ENCODE results near the gene TMC1.

Gene TMC1

GRCh38 chr9:72680593-72681282 lies 159.3 kb downstream of the TMC1 start:
- no peak for DNase-seq (ENCODE audit: low spot score)

GRCh38 chr9:72681283-72681630 lies 159.8 kb downstream of the TMC1 start:
- no peak for DNase-seq (ENCODE audit: low spot score)

GRCh38 chr9:72684615-72685014 lies 163.2 kb downstream of the TMC1 start:
- no peak for DNase-seq (ENCODE audit: low spot score)

- no peak for DNase-seq (ENCODE audit: low spot score)
Measured at GRCh38 chr9:72685911-72686310, 164.5 kb downstream of the TMC1 start.

GRCh38 chr9:72687331-72687730 lies 165.9 kb downstream of the TMC1 start:
- DNase-seq (ENCODE audit: low spot score): no peak

- DNase-seq (ENCODE audit: low spot score): no peak
Measured at GRCh38 chr9:72691671-72692070, 170.3 kb downstream of the TMC1 start.

GRCh38 chr9:72695365-72695764 lies 174.0 kb downstream of the TMC1 start:
- no peak for DNase-seq (ENCODE audit: low spot score)

- no peak for DNase-seq (ENCODE audit: low spot score)
Measured at GRCh38 chr9:72696511-72696910, 175.1 kb downstream of the TMC1 start.

GRCh38 chr9:72701510-72701909 lies 180.1 kb downstream of the TMC1 start:
- no peak for DNase-seq (ENCODE audit: low spot score)

- DNase-seq (ENCODE audit: low spot score): no peak
Measured at GRCh38 chr9:72703574-72703973, 182.2 kb downstream of the TMC1 start.

- DNase-seq (ENCODE audit: low spot score): no peak
Measured at GRCh38 chr9:72704688-72705375, 183.4 kb downstream of the TMC1 start.

- no peak for DNase-seq (ENCODE audit: low spot score)
Measured at GRCh38 chr9:72718503-72718902, 197.1 kb downstream of the TMC1 start.

- DNase-seq (ENCODE audit: low spot score): no peak
Measured at GRCh38 chr9:72721067-72721466, 199.7 kb downstream of the TMC1 start.

- DNase-seq (ENCODE audit: low spot score): no peak
Measured at GRCh38 chr9:72726947-72727346, 205.5 kb downstream of the TMC1 start.

- DNase-seq (ENCODE audit: low spot score): no peak
Measured at GRCh38 chr9:72728031-72728770, 206.8 kb downstream of the TMC1 start.

- no peak for DNase-seq (ENCODE audit: low spot score)
Measured at GRCh38 chr9:72733895-72734294, 212.5 kb downstream of the TMC1 start.

- no peak for DNase-seq (ENCODE audit: low spot score)
Measured at GRCh38 chr9:72734631-72735030, 213.2 kb downstream of the TMC1 start.

- DNase-seq (ENCODE audit: low spot score): no peak
Measured at GRCh38 chr9:72743836-72744235, 222.4 kb downstream of the TMC1 start.

GRCh38 chr9:72749276-72749675 lies 227.9 kb downstream of the TMC1 start:
- no peak for DNase-seq (ENCODE audit: low spot score)

- no peak for DNase-seq (ENCODE audit: low spot score)
Measured at GRCh38 chr9:72751541-72751940, 230.1 kb downstream of the TMC1 start.

GRCh38 chr9:72753266-72753893 lies 232.0 kb downstream of the TMC1 start:
- no peak for DNase-seq (ENCODE audit: low spot score)

GRCh38 chr9:72755836-72756235 lies 234.4 kb downstream of the TMC1 start:
- DNase-seq (ENCODE audit: low spot score): no peak

- DNase-seq (ENCODE audit: low spot score): no peak
Measured at GRCh38 chr9:72758944-72759343, 237.5 kb downstream of the TMC1 start.

Measured in ecto neural progenitor cell (in vitro differentiated cells).